Heart right ventricle (tissue), 16 donors: ENCODE results near the gene TMEM9B. TPM values are rescaled to one million over a fixed set of nuclear protein-coding genes. Genes with fewer than 3 reads are reported as not detected.
A peak's percentile ranks its signal among the peaks of the same experiment; 100 is the strongest.
"Not testable (repeated sequence)": the region's sequence is repeated elsewhere in the genome, so short reads cannot be mapped to it uniquely, and the experiment has no call there.

ENCODE experiments used
- ATAC-seq, 8 donors: fragments of 200-7000 bp; cut with Tn5 transposase; one replicate each; pipeline ENCODE4 v1.9.1; 2020; ENCODE audit warnings: mild to moderate bottlenecking in 8 of 8, moderate library complexity in 8 of 8, moderate number of reproducible peaks in 1 of 8
- DNase-seq, 2 donors: peaks; one replicate each; pipeline ENCODE4 v3.0.0-alpha.2; 2020
- H3K27ac ChIP-seq, 10 donors: fragments of 200-600 bp; sonication (generic) in 2 of 10; one replicate each; pipeline versions ENCODE4 v1.5.0 to v1.8.0; 2020 to 2022; ENCODE audit warnings: mild to moderate bottlenecking in 3 of 10
- H3K27me3 ChIP-seq, 7 donors: fragments of 200-600 bp; one replicate each; pipeline ENCODE4 v1.8.0; 2021 to 2022; ENCODE audit warnings: mild to moderate bottlenecking in 2 of 7
- H3K36me3 ChIP-seq, 9 donors: fragments of 200-600 bp; sonication (generic) in 1 of 9; one replicate each; pipeline versions ENCODE4 v1.5.0 to v1.8.0; 2020 to 2022; ENCODE audit warnings: mild to moderate bottlenecking in 2 of 9
- H3K4me1 ChIP-seq, 9 donors: fragments of 200-600 bp; sonication (generic) in 1 of 9; one replicate each; pipeline versions ENCODE4 v1.5.0 to v1.8.0; 2020 to 2022; ENCODE audit warnings: mild to moderate bottlenecking in 4 of 9
- H3K4me3 ChIP-seq, 10 donors: fragments of 200-600 bp; sonication (generic) in 2 of 10; one replicate each; pipeline versions ENCODE4 v1.5.0 to v1.8.0; 2020 to 2022; ENCODE audit warnings: mild to moderate bottlenecking in 7 of 10, moderate library complexity in 2 of 10
- H3K9me3 ChIP-seq, 11 donors: fragments of 200-600 bp in 10 of 11; sonication (generic) in 2 of 11; one replicate each; pipeline versions ENCODE4 v1.5.0 to v1.8.0; 2013 to 2022; ENCODE audit warnings: mild to moderate bottlenecking in 2 of 11, control low read depth in 1 of 11, moderate library complexity in 1 of 11
- CTCF ChIP-seq, 9 donors: fragments of 200-600 bp; sonication (generic) in 2 of 9; IDR thresholded peaks; one replicate each; pipeline versions ENCODE4 v1.5.0 to v1.8.0; 2021 to 2022; ENCODE audit warnings: antibody characterized with exemption in 9 of 9, mild to moderate bottlenecking in 5 of 9, moderate library complexity in 1 of 9
- WGBS, 2 donors: extraction: QIAGEN DNeasy Blood & Tissue Kit; methylation state at CpG; one replicate each; pipeline ENCODE4 v1.1.7; 2013; ENCODE audit warnings: inconsistent platforms in 1 of 2; 5-methylcytosine and 5-hydroxymethylcytosine counted together
- intact Hi-C, 10 donors: fragments of 100-400 bp; cut with DNase I; formaldehyde crosslinking; loops; one replicate each; pipeline versions ENCODE4 v1.11.1 to v1.14.2; 2022
- long read RNA-seq, 3 donors: library from polyadenylated mRNA; unstranded; transcript quantifications; one replicate each; pipeline ENCODE4 v2.0.0, GENCODE V29; 2020 to 2021
- polyA plus RNA-seq, 2 donors: library from polyadenylated mRNA; stranded (reverse); fragments of 200-250 nt; gene quantifications; one replicate each; pipeline ENCODE4 v1.2.3, GENCODE V29; 2013
- total RNA-seq, 10 donors: library from RNA; stranded (reverse); fragmentation: NEBNext Ultra II Directional in 3 of 10; extraction: Animal tissue kit (Norgen Biotek cat#: 25700) in 3 of 10; gene quantifications; one replicate each; pipeline versions ENCODE4 v1.2.1 to v1.2.4, GENCODE V29; 2021 to 2023
- donor health status: Arrhythmogenic right ventricular cardiomyopathy.
- donor health status: ischemic (EF 13 %, LVEDD 7.1; RV severe dilation, severe dysfunction).
- donor health status: healthy with polysubstance abuse.
- donor health status: DM: no; HTN: yes; CAD: no.
- donor health status: DM: no; HTN: no; CAD: no.
- donor health status: ischemic (EF 25% LVEDD 6.9; RV normal size, moderate dysfunction).
- donor health status: ischemic (EF 25% LVEDD 5.7; RV mildly dilated, moderate dysfunction).
- donor health status: healthy.
- donor health status: DM: yes; HTN: yes; CAD: no.
- donor health status: Ischemic cardiomyopathy.
- donor health status: ischemic (EF 35%, LVEDD 5.7; RV mildly dilated, moderate dysfunction).
- donor health status: nonischemic (EF 11% LVEDD 7.7; RV severe dilation, severe dysfunction).
- donor health status: DM: yes; HTN: yes; CAD: no.
- donor health status: PGD.
- donor health status: ischemic (EF 29% LVEDD 5.4; RV normal size, mild dysfunction).
- donor health status: nonischemic (EF 23%, LVEDD 6.1; RV moderate dilation, normal function).

TMEM9B gene
- total RNA-seq, result 10 to 100 TPM; 35.5 to 52.8 (median 47.7) TPM
- 10 to 100 TPM; 23.8 to 56.7 TPM for polyA plus RNA-seq
- long read RNA-seq, donor 1, transcript TMEM9B-205 (5 exons, 2,083 nt), result major isoform, 85 of 104 reads
- long read RNA-seq, donor 1, transcript TMEM9B-202 (5 exons, 1,433 nt), result minor isoform, 10 of 104 reads
- long read RNA-seq, donor 1, transcript TMEM9B-201 (4 exons, 1,659 nt), result minor isoform, 7 of 104 reads
- long read RNA-seq, donor 1, partial matches to known transcripts, result 0 of 104 reads
- long read RNA-seq, donor 1, other reads (novel, unspliced or antisense), result 2 of 104 reads
- long read RNA-seq, donor 2, transcript TMEM9B-205 (5 exons, 2,083 nt), result major isoform, 78 of 90 reads
- long read RNA-seq, donor 2, transcript TMEM9B-201 (4 exons, 1,659 nt), result minor isoform, 9 of 90 reads
- long read RNA-seq, donor 2, partial matches to known transcripts, result 0 of 90 reads
- long read RNA-seq, donor 2, other reads (novel, unspliced or antisense), result 1 of 90 reads
- long read RNA-seq, donor 3, transcript TMEM9B-205 (5 exons, 2,083 nt), result major isoform, 291 of 325 reads
- long read RNA-seq, donor 3, transcript TMEM9B-201 (4 exons, 1,659 nt), result minor isoform, 22 of 325 reads
- long read RNA-seq, donor 3, transcript TMEM9B-202 (5 exons, 1,433 nt), result minor isoform, 6 of 325 reads
- long read RNA-seq, donor 3, partial matches to known transcripts, result 3 of 325 reads
- long read RNA-seq, donor 3, other reads (novel, unspliced or antisense), result 3 of 325 reads

GRCh38 chr11:8964324-8965320 is at the start of gene TMEM9B:
Gene TMEM9B, minus strand, starts transcription at chr11:8964442. Its CDS starts 129 bp downstream, at chr11:8964313.
- H3K27ac ChIP-seq, result peak within 1 kb of the TSS; percentile 74 to 99 (median 98)
- intact Hi-C loops, result loop anchor here in 7 of 10 donors (2.0 to 10.0 kb wide), 8 partner anchors 47 to 282 kb away; partner anchors contain the start of genes AKIP1 (in 4 of the 7), RPL27A (in 4 of the 7) and TRIM66 (in 4 of the 7)
- ATAC-seq (peak; percentile 95 to 98 (median 97)), DNase-seq (peak; percentile 90 to 91)
- H3K4me1 ChIP-seq, result peaks cover 5 to 44% (median 31%) of the 10 kb centered on the region in 9 donors
- 0% methylated on average over 67 of the region's 67 CpGs for WGBS, 2 donors
- no peaks in the 10 kb centered on the region for H3K27me3 ChIP-seq
- peak within 1 kb of the TSS; percentile 67 to 99 (median 85) for H3K4me3 ChIP-seq
- H3K9me3 ChIP-seq, result no peaks in the 10 kb centered on the region
- no peak for TF ChIP-seq CTCF (IDR thresholded peaks at IDR 0.05)
- peaks cover 0 to 24% (median 0%) of the 10 kb centered on the region in 9 donors for H3K36me3 ChIP-seq

DNA sequence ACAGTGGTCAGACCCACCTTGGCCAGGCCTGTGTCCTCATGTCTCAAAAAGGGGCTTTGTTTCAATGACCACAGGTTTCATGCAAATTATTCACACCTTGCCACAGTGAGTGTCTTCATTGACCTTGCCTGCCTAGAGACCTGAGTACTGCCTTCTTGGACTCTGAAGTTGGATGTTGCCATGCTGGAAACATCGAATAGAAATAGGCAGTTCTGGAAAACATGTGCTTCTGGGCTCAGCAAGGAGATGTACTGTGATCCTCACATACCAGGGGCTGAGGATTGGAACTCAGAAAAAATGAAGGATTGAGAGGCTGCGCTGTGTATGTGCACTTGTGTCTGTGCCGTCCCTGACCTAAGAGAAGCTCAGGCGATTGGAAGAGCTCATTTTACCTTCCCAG is 49.1 kb upstream of the TMEM9B start:
- no peaks in the 10 kb centered on the region for H3K36me3 ChIP-seq
- DNase-seq (no peak), ATAC-seq (no peak)
- peaks cover 0 to 28% (median 20%) of the 10 kb centered on the region in 9 donors for H3K4me1 ChIP-seq
- intact Hi-C loops, result loop anchor here in 3 of 10 donors (10.0 kb wide), 1 partner anchor 491 kb away; no protein-coding TSS in a partner anchor
- H3K27me3 ChIP-seq, result no peaks in the 10 kb centered on the region
- TF ChIP-seq CTCF (IDR thresholded peaks at IDR 0.05), result no peak
- H3K27ac ChIP-seq, result no peak overlapping the region
- 91 to 92% methylated on average over 4 of the region's 4 CpGs for WGBS, 2 donors
- H3K9me3 ChIP-seq, result peaks cover 0 to 15% (median 0%) of the 10 kb centered on the region in 11 donors
- H3K4me3 ChIP-seq, result no peak overlapping the region

- H3K4me3 ChIP-seq, intact Hi-C loops, ATAC-seq, H3K4me1 ChIP-seq, H3K36me3 ChIP-seq, H3K27ac ChIP-seq, DNase-seq, H3K27me3 ChIP-seq: not testable (repeated sequence)
- peaks cover 0 to 15% (median 0%) of the 10 kb centered on the region in 11 donors for H3K9me3 ChIP-seq
- WGBS, 2 donors, result 72 to 87% methylated on average over 1 of the region's 1 CpG
Measured at GRCh38 chr11:9009538-9009937, 45.3 kb upstream of the TMEM9B start.

- WGBS, 2 donors, result 76 to 78% methylated on average over 1 of the region's 1 CpG
- H3K4me3 ChIP-seq, result no peak overlapping the region
- H3K27me3 ChIP-seq, result peaks cover 0 to 18% (median 0%) of the 10 kb centered on the region in 7 donors
- TF ChIP-seq CTCF (IDR thresholded peaks at IDR 0.05), result no peak
- DNase-seq (no peak), ATAC-seq (no peak)
- no peaks in the 10 kb centered on the region for H3K36me3 ChIP-seq
- peaks cover 0 to 15% (median 0%) of the 10 kb centered on the region in 11 donors for H3K9me3 ChIP-seq
- H3K4me1 ChIP-seq, result peaks cover 1 to 16% (median 9%) of the 10 kb centered on the region in 9 donors
- intact Hi-C loops, result no loop called here
- H3K27ac ChIP-seq, result no peak overlapping the region
Measured at GRCh38 chr11:9008661-9009060, 44.4 kb upstream of the TMEM9B start.
